Activated CD4-positive, alpha-beta T cell treated with anti-CD3 and anti-CD28 coated beads, Interleukin-10, Interleukin-2, amounts not matched to agents 100 ng/mL and 50 ng/mL, durations not matched to agents 16 hours and 8 hours (primary cell): ENCODE measurements around the gene RPS4Y1.

Source experiments
- DNase-seq: peaks from one replicate; pipeline ENCODE4 v3.0.0-alpha.2; 2020

The RPS4Y1 gene

GRCh38 chrY:2885880-2886279 lies 44.5 kb downstream of the RPS4Y1 start:
- no peak for DNase-seq

GRCh38 chrY:2887386-2887785 lies 46.0 kb downstream of the RPS4Y1 start:
- no peak for DNase-seq

- no peak for DNase-seq
These were observed 46.6 kb downstream of the RPS4Y1 start for GRCh38 chrY:2887955-2888354.

GRCh38 chrY:2893471-2893870 lies 52.1 kb downstream of the RPS4Y1 start:
- DNase-seq = no peak

- DNase-seq = no peak
These were observed 54.6 kb downstream of the RPS4Y1 start for GRCh38 chrY:2896050-2896449.

GRCh38 chrY:2907356-2907755 lies 66.0 kb downstream of the RPS4Y1 start:
- no peak for DNase-seq

GRCh38 chrY:2913066-2913815 lies 71.8 kb downstream of the RPS4Y1 start:
- DNase-seq = no peak
